Pericardium fibroblast (primary cell): ENCODE data around the gene MAP3K3. TPM values are rescaled to one million over a fixed set of nuclear protein-coding genes. Genes with fewer than 3 reads are reported as not detected.

Source experiments
- total RNA-seq: library from RNA; depleted of rRNA; stranded (reverse); fragments of >200 nt; gene quantifications from 2 replicates; pipeline ENCODE4 v1.2.3, GENCODE V29; 2015

Gene MAP3K3
- total RNA-seq: 26.4 and 28.0 TPM in 2 replicates

GRCh38 chr17:63621684-63622573, at the start of gene MAP3K3:
Gene MAP3K3, plus strand, starts transcription at chr17:63622417. Its CDS starts 343 bp downstream, at chr17:63622760.

DNA sequence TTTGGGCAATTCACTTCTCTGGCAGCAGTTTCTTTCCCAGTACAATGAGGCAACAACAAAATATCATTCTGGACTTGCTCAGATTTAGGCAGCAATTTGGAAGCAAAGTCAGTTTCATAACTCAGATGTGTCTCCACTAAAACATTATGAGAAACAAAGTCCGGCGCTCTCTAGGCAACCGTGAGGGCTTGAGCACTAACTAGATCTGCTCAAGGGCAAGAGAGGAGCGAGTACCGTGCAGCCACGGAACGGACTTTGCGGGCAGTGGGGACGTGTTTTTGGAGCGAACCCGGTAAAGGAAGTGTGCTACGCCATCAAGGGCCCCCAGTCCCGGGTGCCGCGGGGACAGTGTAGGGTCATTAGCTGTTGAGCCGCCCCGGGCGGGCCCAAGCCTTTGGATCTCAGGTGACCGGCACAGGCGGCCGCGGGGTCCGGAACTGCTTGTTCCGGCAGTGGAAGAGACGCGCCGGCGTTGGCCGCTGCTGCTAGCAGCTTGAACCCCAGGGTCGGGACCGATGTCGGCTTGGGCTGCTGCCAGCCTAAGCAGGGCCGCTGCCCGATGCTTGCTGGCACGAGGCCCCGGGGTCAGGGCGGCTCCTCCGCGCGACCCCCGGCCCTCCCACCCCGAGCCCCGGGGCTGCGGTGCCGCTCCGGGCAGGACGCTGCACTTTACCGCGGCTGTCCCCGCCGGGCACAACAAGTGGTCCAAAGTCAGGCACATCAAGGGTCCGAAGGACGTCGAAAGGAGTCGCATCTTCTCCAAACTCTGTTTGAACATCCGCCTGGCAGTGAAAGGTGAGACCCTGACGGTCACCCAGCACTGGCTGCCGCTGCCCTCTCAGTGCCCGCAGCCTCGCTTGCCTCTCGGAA, 21.4 kb upstream of the MAP3K3 start, which contains the start of gene TACO1:
Gene TACO1, plus strand, starts transcription at position 327 of the 870 bp plus-strand sequence. Its CDS starts 189 bp downstream, at position 516.

GRCh38 chr17:63699638-63700527, 77.7 kb downstream of the MAP3K3 start, which contains the start of gene LIMD2:
Gene LIMD2, minus strand, starts transcription at chr17:63700125. Its CDS starts 827 bp downstream, at chr17:63699298.

GRCh38 chr17:63741408-63742173, 119.4 kb downstream of the MAP3K3 start, which contains the start of gene STRADA:
Gene STRADA, minus strand, starts transcription at chr17:63741799. Its CDS starts 13,430 bp downstream, at chr17:63728369.

Other genes with a start within 250 kb of the MAP3K3 start
- gene CYB561, start 176.1 kb upstream of the MAP3K3 start, total RNA-seq: 9.1 and 10.0 TPM in 2 replicates
- 22.8 and 41.0 TPM in 2 replicates for gene ACE, start 145.4 kb upstream of the MAP3K3 start, total RNA-seq
- gene KCNH6, start 99.1 kb upstream of the MAP3K3 start, total RNA-seq: not detected in 2 replicates
- 20.3 and 24.0 TPM in 2 replicates for gene DCAF7, start 71.9 kb upstream of the MAP3K3 start, total RNA-seq
- gene TACO1, start 21.5 kb upstream of the MAP3K3 start, total RNA-seq: 14.9 and 16.1 TPM in 2 replicates
- gene LIMD2, start 77.7 kb downstream of the MAP3K3 start, total RNA-seq: 13.9 and 16.3 TPM in 2 replicates
- 13.6 and 18.1 TPM in 2 replicates for gene STRADA, start 119.4 kb downstream of the MAP3K3 start, total RNA-seq
- gene CCDC47, start 151.2 kb downstream of the MAP3K3 start, total RNA-seq: 27.9 and 38.9 TPM in 2 replicates
- 28.0 and 46.6 TPM in 2 replicates for gene DDX42, start 151.8 kb downstream of the MAP3K3 start, total RNA-seq
- 50.2 and 65.2 TPM in 2 replicates for gene PSMC5, start 205.0 kb downstream of the MAP3K3 start, total RNA-seq
- 45.5 and 48.1 TPM in 2 replicates for gene FTSJ3, start 205.2 kb downstream of the MAP3K3 start, total RNA-seq
- gene SMARCD2, start 220.3 kb downstream of the MAP3K3 start, total RNA-seq: 212 and 236 TPM in 2 replicates